Measurements from ENCODE around the gene TUT1.

DNA sequence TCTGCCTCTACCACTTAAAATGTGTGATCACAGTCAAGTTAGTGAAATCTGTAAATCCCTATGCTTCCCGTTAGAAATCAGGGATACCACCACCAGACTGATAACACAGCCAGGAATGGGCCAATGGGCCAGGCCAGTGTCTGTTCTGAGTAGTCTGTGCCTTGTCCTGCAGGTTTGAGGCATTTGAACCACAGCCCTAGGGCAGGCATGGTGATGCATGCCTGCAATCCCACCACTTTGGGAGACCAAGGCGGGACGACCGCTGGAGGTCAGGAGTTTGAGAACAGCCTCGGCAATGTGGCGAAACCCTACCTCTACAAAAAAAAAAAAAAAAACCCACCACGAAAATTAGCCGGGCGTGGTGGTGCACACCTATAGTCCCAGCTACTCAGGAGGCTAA is 32.7 kb downstream of the TUT1 start:
- no peak for TF ChIP-seq POLR2A (IDR thresholded peaks at IDR 0.05)
- no peak for TF ChIP-seq CTCF (IDR thresholded peaks at IDR 0.05)
